ENCODE data around the gene DNMBP. TPM values are rescaled to one million over a fixed set of nuclear protein-coding genes. Genes with fewer than 3 reads are reported as not detected.

The DNMBP gene
- total and polyA plus RNA-seq, 2 of the 8 experiments (the other 6 are each of a cell fraction or from before 2014, with no cell fraction given) = 19.1 to 26.4 TPM

- H2BK20ac ChIP-seq (ENCODE audit: low read length) = no peak overlapping the region; the same call in 1 of the 2 replicates
- H3K4me3 ChIP-seq (ENCODE audit: extremely low read depth in 1 of 4, insufficient read depth in 2 of 4, low read depth in 3 of 4, low read length in 4 of 4) = peak overlapping the region; percentile 50 to 80 (median 76)
- no peak overlapping the region for H2AK5ac ChIP-seq (ENCODE audit: low read depth, low read length)
- WGBS, 2 experiments (ENCODE audit: extremely low coverage in 1 of 2, insufficient coverage in 1 of 2, insufficient read length in 1 of 2, insufficient replicate concordance in 2 of 2, low coverage in 1 of 2, low lambda C conversion rate in 2 of 2, missing lambda C conversion rate in 1 of 2) = 66% methylated on average over 9 of the region's 9 CpGs; no CpG with 5 or more reads in 1 of the 2 experiments
- H2AFZ ChIP-seq (ENCODE audit: low read length) = no peak overlapping the region
- peaks cover 0 to 22% of the 10 kb centered on the region in 2 experiments; a peak in 2 of 4 replicates for H3K79me2 ChIP-seq (ENCODE audit: control insufficient read depth in 1 of 2, insufficient read depth in 2 of 2, low read length in 2 of 2)
- H2BK120ac ChIP-seq (replicated peaks; ENCODE audit: low read depth, low read length) = no peak overlapping the region
- DNase-seq (ENCODE audit: low read depth in 1 of 2, low spot score in 2 of 2) (no peak), FAIRE-seq (no peak)
- H3K18ac ChIP-seq (ENCODE audit: extremely low read depth, low read length) = no peak overlapping the region
- H4K5ac ChIP-seq (ENCODE audit: insufficient read length, low read depth, low read length) = no peak overlapping the region
- no peaks in the 10 kb centered on the region; the same call in 1 of the 2 replicates for H3K79me1 ChIP-seq (ENCODE audit: low read depth, low read length)
- H3K4me1 ChIP-seq (replicated peaks in 1 of 4; ENCODE audit: control insufficient read depth in 3 of 4, insufficient read depth in 4 of 4, low read length in 3 of 4) = peaks cover 4 to 11% (median 6%) of the 10 kb centered on the region in 4 experiments; a peak in 5 of 7 replicates
- peak overlapping the region; percentile 75 to 93 for H3K4me2 ChIP-seq (ENCODE audit: insufficient read depth in 1 of 2, low read depth in 2 of 2, low read length in 2 of 2)
- no peaks in the 10 kb centered on the region for H3K36me3 ChIP-seq (ENCODE audit: control insufficient read depth in 2 of 4, insufficient read depth in 4 of 4, low read length in 3 of 4)
- no peak overlapping the region for H2BK12ac ChIP-seq (ENCODE audit: low read depth, low read length)
- H3K27me3 ChIP-seq (replicated peaks in 1 of 4; ENCODE audit: control insufficient read depth in 3 of 4, extremely low read depth in 1 of 4, insufficient read depth in 3 of 4, low read length in 3 of 4) = no peaks in the 10 kb centered on the region; a peak in 2 of 7 replicates
- H3K4ac ChIP-seq (replicated peaks; ENCODE audit: insufficient read length, low read depth, low read length) = no peak overlapping the region
- H3K23me2 ChIP-seq (ENCODE audit: low read depth, low read length) = peaks cover 4% of the 10 kb centered on the region; the same call in 1 of the 2 replicates
- H3K56ac ChIP-seq (replicated peaks; ENCODE audit: insufficient read length, low read depth, low read length) = no peak overlapping the region
- TF ChIP-seq YY1 (IDR thresholded peaks at IDR 0.05; ENCODE audit: low read depth, low read length) (no peak), KDM1A (IDR thresholded peaks at IDR 0.05; ENCODE audit: borderline replicate concordance, low read length) (no peak)
- POLR2A ChIA-PET (ENCODE audit: partially characterized antibody) = interaction anchor here (0.6 to 2.1 kb wide), 7 partner anchors 10 to 162 kb away, joined by 3 to 8 read pairs (median 4); no protein-coding TSS in a partner anchor
- no peak overlapping the region for H3K27ac ChIP-seq (ENCODE audit: low read depth, low read length)
- CTCF ChIA-PET (ENCODE audit: partially characterized antibody) = interaction anchor here (0.7 to 8.7 kb wide), 23 partner anchors 10 to 163 kb away, joined by 3 to 57 read pairs (median 4); no protein-coding TSS in a partner anchor
- H4K91ac ChIP-seq (replicated peaks; ENCODE audit: insufficient read length, low read length) = no peak overlapping the region
- H3K9ac ChIP-seq (replicated peaks in 1 of 4; ENCODE audit: extremely low read depth in 1 of 4, low read depth in 3 of 4, low read length in 3 of 4) = peak overlapping the region in 3 of 4 experiments; percentile 34 to 58 (median 47); a peak in 4 of 7 replicates
- H4K8ac ChIP-seq (ENCODE audit: extremely low read depth, insufficient read depth, low read length) = no peak overlapping the region
- H2BK15ac ChIP-seq (ENCODE audit: low read length) = no peak overlapping the region
- H3K23ac ChIP-seq (ENCODE audit: insufficient read length) = no peak overlapping the region
- H2BK5ac ChIP-seq (ENCODE audit: low read depth, low read length) = no peak overlapping the region
- H3K14ac ChIP-seq (ENCODE audit: insufficient read length) = no peak overlapping the region
- peaks cover 0 to 2% of the 10 kb centered on the region in 2 experiments for H4K20me1 ChIP-seq (replicated peaks in 1 of 2; ENCODE audit: control insufficient read depth in 1 of 2, insufficient read depth in 2 of 2, low read length in 2 of 2)
- H3K9me3 ChIP-seq (ENCODE audit: insufficient read depth in 2 of 2, low read depth in 1 of 2, low read length in 1 of 2) = no peaks in the 10 kb centered on the region
Observed at GRCh38 chr10:100008708-100009282, 952 bp downstream of the DNMBP start.

Measured in H1 (cell line).